Measurements from ENCODE around the gene ADAM33. TPM values are rescaled to one million over a fixed set of nuclear protein-coding genes. Genes with fewer than 3 reads are reported as not detected.

ADAM33 gene
- total RNA-seq, 1 donor from 2014 or later: not detected

GRCh38 chr20:3646067-3646440 lies 35.8 kb downstream of the ADAM33 start:
- no peak overlapping the region for H3K4me3 ChIP-seq (ENCODE audit: low read depth, low read length)
- no peak for DNase-seq (ENCODE audit: low read depth)
- TF ChIP-seq CTCF (conservative IDR thresholded peaks at IDR 0.05; ENCODE audit: low read depth, low read length): no peak

- DNase-seq (ENCODE audit: low read depth): no peak
- no peak overlapping the region for H3K4me3 ChIP-seq (ENCODE audit: low read depth, low read length)
- no peak for TF ChIP-seq CTCF (conservative IDR thresholded peaks at IDR 0.05; ENCODE audit: low read depth, low read length)
These were observed 36.3 kb downstream of the ADAM33 start for GRCh38 chr20:3645309-3646066.

- TF ChIP-seq CTCF (conservative IDR thresholded peaks at IDR 0.05; ENCODE audit: low read depth, low read length): no peak
- H3K4me3 ChIP-seq (ENCODE audit: low read depth, low read length): no peak overlapping the region
- no peak for DNase-seq (ENCODE audit: low read depth)
These were observed 41.6 kb downstream of the ADAM33 start for GRCh38 chr20:3640259-3640658.

- TF ChIP-seq CTCF (conservative IDR thresholded peaks at IDR 0.05; ENCODE audit: low read depth, low read length): no peak
- H3K4me3 ChIP-seq (ENCODE audit: low read depth, low read length): no peak overlapping the region
- no peak for DNase-seq (ENCODE audit: low read depth)
These were observed 46.5 kb downstream of the ADAM33 start for GRCh38 chr20:3635346-3635745.

- no peak for DNase-seq (ENCODE audit: low read depth)
- no peak for TF ChIP-seq CTCF (conservative IDR thresholded peaks at IDR 0.05; ENCODE audit: low read depth, low read length)
These were observed 47.8 kb downstream of the ADAM33 start for GRCh38 chr20:3633913-3634478.

GRCh38 chr20:3632311-3633004 lies 49.4 kb downstream of the ADAM33 start:
- peak; percentile 39 for TF ChIP-seq CTCF (conservative IDR thresholded peaks at IDR 0.05; ENCODE audit: low read depth, low read length)
- no peak for DNase-seq (ENCODE audit: low read depth)
- no peak overlapping the region for H3K4me3 ChIP-seq (ENCODE audit: low read depth, low read length)

More at GRCh38 chr20:3633913-3634478, 47.8 kb downstream of the ADAM33 start:
- no peak overlapping the region for H3K4me3 ChIP-seq (ENCODE audit: low read depth, low read length)

Measured in epithelial cell of proximal tubule (primary cell).